ENCODE measurements around the gene SMG9.

DNA sequence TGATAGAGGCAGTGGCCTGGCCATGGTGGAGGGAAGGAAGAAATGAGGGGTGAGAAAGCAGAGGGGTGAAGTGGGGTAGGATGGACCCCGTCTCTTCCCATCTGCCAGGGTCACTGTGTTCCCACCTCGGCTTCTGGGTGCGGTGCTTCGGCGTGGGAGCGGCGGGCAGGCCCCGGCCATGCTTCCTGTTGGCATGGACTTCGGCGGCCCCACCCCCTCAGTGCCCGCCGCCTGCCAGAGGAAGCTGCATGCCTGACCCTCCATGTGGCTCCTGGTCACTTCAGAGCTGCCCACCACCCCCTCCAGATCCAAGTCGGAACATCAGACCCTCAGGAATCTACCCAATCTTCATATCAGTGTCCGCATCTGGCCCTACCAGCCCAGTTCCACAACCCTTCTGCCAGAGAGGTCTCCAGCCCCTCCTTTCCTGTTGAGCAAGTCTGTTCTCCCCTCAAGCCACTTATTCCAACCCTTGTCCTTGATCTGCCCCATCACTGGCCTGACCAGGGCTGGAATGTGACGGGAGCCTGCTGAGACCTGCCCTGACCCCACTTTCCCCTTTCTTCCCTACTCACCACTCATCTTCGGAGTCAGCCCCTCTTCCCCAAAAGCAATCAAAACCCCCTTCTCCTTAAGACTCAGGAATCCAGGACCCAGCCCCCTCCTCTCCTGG is 24.5 kb upstream of the SMG9 start:
- TF ChIP-seq, protein P1, sequence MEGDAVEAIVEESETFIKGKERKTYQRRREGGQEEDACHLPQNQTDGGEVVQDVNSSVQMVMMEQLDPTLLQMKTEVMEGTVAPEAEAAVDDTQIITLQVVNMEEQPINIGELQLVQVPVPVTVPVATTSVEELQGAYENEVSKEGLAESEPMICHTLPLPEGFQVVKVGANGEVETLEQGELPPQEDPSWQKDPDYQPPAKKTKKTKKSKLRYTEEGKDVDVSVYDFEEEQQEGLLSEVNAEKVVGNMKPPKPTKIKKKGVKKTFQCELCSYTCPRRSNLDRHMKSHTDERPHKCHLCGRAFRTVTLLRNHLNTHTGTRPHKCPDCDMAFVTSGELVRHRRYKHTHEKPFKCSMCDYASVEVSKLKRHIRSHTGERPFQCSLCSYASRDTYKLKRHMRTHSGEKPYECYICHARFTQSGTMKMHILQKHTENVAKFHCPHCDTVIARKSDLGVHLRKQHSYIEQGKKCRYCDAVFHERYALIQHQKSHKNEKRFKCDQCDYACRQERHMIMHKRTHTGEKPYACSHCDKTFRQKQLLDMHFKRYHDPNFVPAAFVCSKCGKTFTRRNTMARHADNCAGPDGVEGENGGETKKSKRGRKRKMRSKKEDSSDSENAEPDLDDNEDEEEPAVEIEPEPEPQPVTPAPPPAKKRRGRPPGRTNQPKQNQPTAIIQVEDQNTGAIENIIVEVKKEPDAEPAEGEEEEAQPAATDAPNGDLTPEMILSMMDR (IDR thresholded peaks at IDR 0.05), result no peak
- TF ChIP-seq POLR2A (IDR thresholded peaks at IDR 0.05), result no peak

All from esophagus squamous epithelium (tissue), 4 donors.